SK-N-SH (cell line): Measurements from ENCODE around the gene ABCA3. TPM values are rescaled to one million over a fixed set of nuclear protein-coding genes. Genes with fewer than 3 reads are reported as not detected.

ENCODE experiments used
- CTCF ChIA-PET: fragments of 300-600, 350-600 bp; formaldehyde crosslinking; extraction: SDS; loops from one replicate; lab custom pipeline; 2021; lab: Yijun Ruan, JAX
- POLR2A ChIA-PET: fragments of 350-600 bp; sonication (Branson Sonifier 250); formaldehyde crosslinking; extraction: SDS; loops from one replicate; lab custom pipeline; 2020; ENCODE audit warnings: antibody characterized with exemption, inconsistent platforms; lab: Yijun Ruan, JAX
- DNase-seq: peaks from one replicate; pipeline ENCODE4 v3.0.0; 2012
- H2AFZ ChIP-seq: fragments of 200-600 bp; sonication (generic); 2 replicates; pipeline ENCODE4 v1.8.1; 2016; ENCODE audit warnings: antibody characterized with exemption, mild to moderate bottlenecking, low read depth
- H3F3A ChIP-seq: fragments of 200-600 bp; sonication (generic); replicated peaks from 2 replicates; pipeline ENCODE3; 2016; ENCODE audit warnings: antibody characterized with exemption, mild to moderate bottlenecking; ENCODE audit not compliant: insufficient read depth
- H3K27ac ChIP-seq, 2 experiments: fragments of 200-500 bp in 1 of 2; fragments of 200-600 bp in 1 of 2; sonication (Bioruptor generic) in 1 of 2; sonication (generic), shearing (Covaris generic) in 1 of 2; 2 replicates each; pipeline versions ENCODE4 v1.5.1 to v1.6.1; 2014 to 2016; ENCODE audit warnings: low read depth in 2 of 2, inconsistent platforms in 1 of 2, low read length in 1 of 2, mild to moderate bottlenecking in 1 of 2, mixed read lengths in 1 of 2
- H3K27me3 ChIP-seq: fragments of 200-600 bp; sonication (generic), shearing (Covaris generic); 2 replicates; pipeline ENCODE4 v1.6.1; 2016; ENCODE audit warnings: mixed run types; ENCODE audit not compliant: insufficient read depth
- H3K36me3 ChIP-seq, 2 experiments: fragments of 200-500 bp in 1 of 2; fragments of 200-600 bp in 1 of 2; sonication (Bioruptor generic) in 1 of 2; sonication (generic) in 1 of 2; replicated peaks in 1 of 2; 2 replicates each; pipeline versions ENCODE3 to v1.5.1; 2014 to 2016; ENCODE audit warnings: low read length in 1 of 2, mild to moderate bottlenecking in 1 of 2; ENCODE audit not compliant: insufficient read depth in 2 of 2, control insufficient read depth in 1 of 2
- H3K4me1 ChIP-seq, 2 experiments: fragments of 200-500 bp in 1 of 2; fragments of 200-600 bp in 1 of 2; sonication (Bioruptor generic) in 1 of 2; sonication (generic), shearing (Covaris generic) in 1 of 2; 2 replicates each; pipeline versions ENCODE4 v1.5.1 to v1.6.1; 2014 to 2016; ENCODE audit warnings: low read depth in 1 of 2, low read length in 1 of 2, mixed run types in 1 of 2; ENCODE audit not compliant: insufficient read depth in 2 of 2, control insufficient read depth in 1 of 2
- H3K4me2 ChIP-seq: fragments of 200-600 bp; sonication (generic), shearing (Covaris generic); 2 replicates; pipeline ENCODE4 v1.6.1; 2017; ENCODE audit warnings: mixed run types
- H3K4me3 ChIP-seq, 2 experiments: fragments of 200-500 bp in 1 of 2; fragments of 200-600 bp in 1 of 2; sonication (Bioruptor generic) in 1 of 2; sonication (generic), shearing (Covaris generic) in 1 of 2; 2 replicates each; pipeline versions ENCODE4 v1.5.1 to v1.8.1; 2014 to 2016; ENCODE audit warnings: low read depth in 2 of 2, inconsistent platforms in 1 of 2, low read length in 1 of 2, mild to moderate bottlenecking in 1 of 2, mixed read lengths in 1 of 2, moderate library complexity in 1 of 2
- H3K79me2 ChIP-seq: fragments of 200-600 bp; sonication (generic); 2 replicates; pipeline ENCODE4 v1.8.1; 2017; ENCODE audit warnings: mild to moderate bottlenecking; ENCODE audit not compliant: insufficient read depth
- H3K9ac ChIP-seq: fragments of 200-600 bp; sonication (generic); 2 replicates; pipeline ENCODE4 v1.6.1; 2017; ENCODE audit warnings: mixed run types
- H3K9me2 ChIP-seq: fragments of 200-600 bp; sonication (generic); 2 replicates; pipeline ENCODE4 v1.6.1; 2017; ENCODE audit warnings: mixed run types
- H3K9me3 ChIP-seq: fragments of 200-600 bp; sonication (generic); 2 replicates; pipeline ENCODE4 v1.6.1; 2017; ENCODE audit warnings: mixed run types, mild to moderate bottlenecking, moderate library complexity
- H4K20me1 ChIP-seq: fragments of 200-600 bp; sonication (generic); 2 replicates; pipeline ENCODE4 v1.6.1; 2017; ENCODE audit warnings: mild to moderate bottlenecking, mixed run types; ENCODE audit not compliant: insufficient read depth
- ELF1 ChIP-seq: IDR thresholded peaks from 2 replicates; pipeline ENCODE4 v1.4.0; 2012
- EZH2phosphoT487 ChIP-seq: fragments of 200-600 bp; sonication (generic); IDR thresholded peaks from 2 replicates; pipeline ENCODE4 v1.6.1; 2017; ENCODE audit warnings: low read depth, mixed run types, mild to moderate bottlenecking, antibody characterized with exemption, moderate library complexity, borderline replicate concordance
- FOSL2 ChIP-seq: IDR thresholded peaks from 2 replicates; pipeline ENCODE4 v1.4.0; 2012; ENCODE audit warnings: low read depth, mild to moderate bottlenecking, moderate library complexity, borderline replicate concordance
- FOXM1 ChIP-seq: IDR thresholded peaks from 2 replicates; pipeline ENCODE4 v1.4.0; 2012; ENCODE audit warnings: low read depth, mild to moderate bottlenecking
- MEF2A ChIP-seq: IDR thresholded peaks from 2 replicates; pipeline ENCODE4 v1.4.0; 2012; ENCODE audit warnings: low read depth, borderline replicate concordance
- MXI1 ChIP-seq: IDR thresholded peaks from 2 replicates; pipeline ENCODE4 v1.6.1; 2012; ENCODE audit warnings: mild to moderate bottlenecking, low read depth, low read length, improper control_type of control experiment
- NRF1 ChIP-seq: IDR thresholded peaks from 2 replicates; pipeline ENCODE4 v1.6.1; 2012; ENCODE audit warnings: low read depth, mild to moderate bottlenecking, low read length
- RFX5 ChIP-seq: IDR thresholded peaks from 2 replicates; pipeline ENCODE4 v1.6.1; 2012; ENCODE audit warnings: mild to moderate bottlenecking, improper control_type of control experiment, low read length
- SIN3A ChIP-seq: IDR thresholded peaks from 2 replicates; pipeline ENCODE4 v1.6.1; 2012; ENCODE audit warnings: low read depth, mild to moderate bottlenecking, low read length, moderate library complexity, borderline replicate concordance
- TAF1 ChIP-seq: IDR thresholded peaks from 2 replicates; pipeline ENCODE4 v1.6.1; 2012; ENCODE audit warnings: low read depth, mild to moderate bottlenecking, low read length, moderate library complexity, borderline replicate concordance
- TCF12 ChIP-seq: IDR thresholded peaks from 2 replicates; pipeline ENCODE4 v1.4.0; 2012
- TEAD4 ChIP-seq: IDR thresholded peaks from 2 replicates; pipeline ENCODE4 v1.4.0; 2012; ENCODE audit warnings: mild to moderate bottlenecking, borderline replicate concordance; ENCODE audit not compliant: insufficient read depth
- WGBS: methylation state at CpG from one replicate; pipeline ENCODE4 v1.1.6; 2017; ENCODE audit warnings: low lambda C conversion rate; 5-methylcytosine and 5-hydroxymethylcytosine counted together
- polyA plus RNA-seq, 3 experiments: library from polyadenylated mRNA; depleted of rRNA; stranded (reverse); fragments of >200 nt; gene quantifications; 2 replicates each; pipeline ENCODE4 v1.2.3, GENCODE V29; 2012
- TF ChIP-seq, protein P1 (sequence below): IDR thresholded peaks from 2 replicates; pipeline ENCODE4 v1.4.0; 2012; ENCODE audit warnings: low read depth, borderline replicate concordance
- TF ChIP-seq, protein P2 (sequence below): IDR thresholded peaks from 2 replicates; pipeline ENCODE4 v1.6.1; 2012; ENCODE audit warnings: mild to moderate bottlenecking, low read depth, low read length, moderate library complexity
- TF ChIP-seq, protein P3 (sequence below): IDR thresholded peaks from 2 replicates; pipeline ENCODE4; 2012
- TF ChIP-seq, protein P4 (sequence below): IDR thresholded peaks from 2 replicates; pipeline ENCODE4 v1.4.0; 2012; ENCODE audit warnings: low read depth
- TF ChIP-seq, protein P5 (sequence below): fragments of 150-350 bp; IDR thresholded peaks from 2 replicates; pipeline ENCODE4 v1.6.1; 2017; ENCODE audit warnings: antibody characterized with exemption, low read length, low read depth, borderline replicate concordance
- TF ChIP-seq, protein P6 (sequence below): IDR thresholded peaks from 2 replicates; pipeline ENCODE4 v1.4.0; 2012; ENCODE audit warnings: low read depth, borderline replicate concordance

The ABCA3 gene
- polyA plus RNA-seq, 1 of the 3 experiments (the other 2 are of a cell fraction): 9.9 TPM

DNA sequence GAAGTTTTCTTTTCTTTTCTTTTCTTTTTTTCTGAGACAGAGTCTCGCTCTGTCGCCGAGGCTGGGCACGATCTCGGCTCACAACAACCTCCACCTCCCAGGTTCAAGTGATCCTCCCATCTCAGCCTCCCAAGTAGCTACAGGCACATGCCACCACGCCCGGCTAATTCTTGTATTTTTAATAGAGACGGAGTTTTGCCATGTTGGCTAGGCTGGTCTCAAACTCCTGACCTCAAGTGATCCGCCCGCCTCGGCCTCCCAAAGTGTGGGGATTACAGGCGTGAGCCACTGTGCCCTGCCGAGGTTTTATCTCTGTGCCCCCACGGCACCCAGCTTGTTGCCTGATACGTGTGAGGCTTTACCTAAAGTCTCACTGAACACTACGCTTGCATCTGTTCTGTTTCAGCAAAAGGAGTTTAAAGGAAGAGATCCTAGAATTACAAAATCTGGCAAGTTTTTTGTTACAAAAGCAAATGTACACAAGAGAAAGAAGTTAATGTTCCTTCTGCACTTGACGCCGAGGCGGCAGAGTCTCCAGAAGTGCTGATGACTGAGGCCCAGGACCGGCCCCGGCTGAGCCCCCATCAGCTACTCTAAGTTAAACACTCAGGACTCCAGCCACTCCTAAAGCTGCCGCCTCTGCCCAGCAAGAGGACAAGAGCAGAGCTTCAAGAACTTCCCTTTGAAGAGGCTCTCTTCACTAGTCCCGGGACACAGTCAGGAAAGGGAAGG, 9.2 kb downstream of the ABCA3 start:
- no peak overlapping the region for H3K27ac ChIP-seq
- DNase-seq: no peak

DNA sequence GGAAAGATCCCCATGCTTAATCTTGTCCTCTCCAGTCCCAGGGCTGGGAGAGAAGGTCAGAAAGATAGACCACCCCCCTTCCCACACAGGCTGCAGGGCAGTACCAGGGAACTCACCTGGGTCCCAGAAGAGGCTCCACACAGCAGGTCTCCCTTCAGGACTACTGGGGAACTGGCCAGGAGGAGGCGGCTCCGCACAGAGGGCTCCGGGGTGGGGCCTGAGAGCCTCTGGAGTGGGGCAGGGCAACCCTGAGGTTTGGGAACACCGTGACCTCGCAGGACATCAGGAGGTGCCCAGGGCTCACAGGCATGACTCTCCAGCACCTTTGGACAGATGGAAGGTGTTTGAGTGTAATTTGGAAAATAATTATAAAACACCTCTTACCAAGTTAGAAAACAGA, 11.0 kb downstream of the ABCA3 start:
- no peak overlapping the region for H3K4me2 ChIP-seq
- H3K79me2 ChIP-seq: no peaks in the 10 kb centered on the region
- H3K9me2 ChIP-seq: no peaks in the 10 kb centered on the region
- H3K27ac ChIP-seq: no peak overlapping the region
- 98% methylated on average over 5 of the region's 5 CpGs for WGBS
- no peaks in the 10 kb centered on the region for H3K9me3 ChIP-seq
- H3K9ac ChIP-seq: no peak overlapping the region
- no peaks in the 10 kb centered on the region for H4K20me1 ChIP-seq
- CTCF ChIA-PET: no interaction called here
- H3K27me3 ChIP-seq: no peaks in the 10 kb centered on the region
- no peak for DNase-seq
- POLR2A ChIA-PET: interaction anchor here (0.6 kb wide), 1 partner anchor 49 kb away, joined by 3 read pairs; no protein-coding TSS in a partner anchor
- H3K4me1 ChIP-seq: no peaks in the 10 kb centered on the region
- H3K36me3 ChIP-seq: peaks cover 0 to 20% of the 10 kb centered on the region in 2 experiments
- H3K4me3 ChIP-seq: no peak overlapping the region
- no peak overlapping the region for H2AFZ ChIP-seq
- H3F3A ChIP-seq: no peaks in the 10 kb centered on the region
- TF ChIP-seq, protein P1, sequence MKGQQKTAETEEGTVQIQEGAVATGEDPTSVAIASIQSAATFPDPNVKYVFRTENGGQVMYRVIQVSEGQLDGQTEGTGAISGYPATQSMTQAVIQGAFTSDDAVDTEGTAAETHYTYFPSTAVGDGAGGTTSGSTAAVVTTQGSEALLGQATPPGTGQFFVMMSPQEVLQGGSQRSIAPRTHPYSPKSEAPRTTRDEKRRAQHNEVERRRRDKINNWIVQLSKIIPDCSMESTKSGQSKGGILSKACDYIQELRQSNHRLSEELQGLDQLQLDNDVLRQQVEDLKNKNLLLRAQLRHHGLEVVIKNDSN: no peak
- TF ChIP-seq, protein P2, sequence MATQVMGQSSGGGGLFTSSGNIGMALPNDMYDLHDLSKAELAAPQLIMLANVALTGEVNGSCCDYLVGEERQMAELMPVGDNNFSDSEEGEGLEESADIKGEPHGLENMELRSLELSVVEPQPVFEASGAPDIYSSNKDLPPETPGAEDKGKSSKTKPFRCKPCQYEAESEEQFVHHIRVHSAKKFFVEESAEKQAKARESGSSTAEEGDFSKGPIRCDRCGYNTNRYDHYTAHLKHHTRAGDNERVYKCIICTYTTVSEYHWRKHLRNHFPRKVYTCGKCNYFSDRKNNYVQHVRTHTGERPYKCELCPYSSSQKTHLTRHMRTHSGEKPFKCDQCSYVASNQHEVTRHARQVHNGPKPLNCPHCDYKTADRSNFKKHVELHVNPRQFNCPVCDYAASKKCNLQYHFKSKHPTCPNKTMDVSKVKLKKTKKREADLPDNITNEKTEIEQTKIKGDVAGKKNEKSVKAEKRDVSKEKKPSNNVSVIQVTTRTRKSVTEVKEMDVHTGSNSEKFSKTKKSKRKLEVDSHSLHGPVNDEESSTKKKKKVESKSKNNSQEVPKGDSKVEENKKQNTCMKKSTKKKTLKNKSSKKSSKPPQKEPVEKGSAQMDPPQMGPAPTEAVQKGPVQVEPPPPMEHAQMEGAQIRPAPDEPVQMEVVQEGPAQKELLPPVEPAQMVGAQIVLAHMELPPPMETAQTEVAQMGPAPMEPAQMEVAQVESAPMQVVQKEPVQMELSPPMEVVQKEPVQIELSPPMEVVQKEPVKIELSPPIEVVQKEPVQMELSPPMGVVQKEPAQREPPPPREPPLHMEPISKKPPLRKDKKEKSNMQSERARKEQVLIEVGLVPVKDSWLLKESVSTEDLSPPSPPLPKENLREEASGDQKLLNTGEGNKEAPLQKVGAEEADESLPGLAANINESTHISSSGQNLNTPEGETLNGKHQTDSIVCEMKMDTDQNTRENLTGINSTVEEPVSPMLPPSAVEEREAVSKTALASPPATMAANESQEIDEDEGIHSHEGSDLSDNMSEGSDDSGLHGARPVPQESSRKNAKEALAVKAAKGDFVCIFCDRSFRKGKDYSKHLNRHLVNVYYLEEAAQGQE: no peak
- no peak for TF ChIP-seq TEAD4
- TF ChIP-seq EZH2phosphoT487: no peak
- TF ChIP-seq TAF1: no peak
- TF ChIP-seq TCF12: no peak
- TF ChIP-seq, protein P3, sequence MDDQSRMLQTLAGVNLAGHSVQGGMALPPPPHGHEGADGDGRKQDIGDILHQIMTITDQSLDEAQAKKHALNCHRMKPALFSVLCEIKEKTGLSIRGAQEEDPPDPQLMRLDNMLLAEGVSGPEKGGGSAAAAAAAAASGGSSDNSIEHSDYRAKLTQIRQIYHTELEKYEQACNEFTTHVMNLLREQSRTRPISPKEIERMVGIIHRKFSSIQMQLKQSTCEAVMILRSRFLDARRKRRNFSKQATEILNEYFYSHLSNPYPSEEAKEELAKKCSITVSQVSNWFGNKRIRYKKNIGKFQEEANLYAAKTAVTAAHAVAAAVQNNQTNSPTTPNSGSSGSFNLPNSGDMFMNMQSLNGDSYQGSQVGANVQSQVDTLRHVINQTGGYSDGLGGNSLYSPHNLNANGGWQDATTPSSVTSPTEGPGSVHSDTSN: no peak
- no peak for TF ChIP-seq ELF1
- TF ChIP-seq MEF2A: no peak
- TF ChIP-seq NRF1: no peak
- TF ChIP-seq, protein P4, sequence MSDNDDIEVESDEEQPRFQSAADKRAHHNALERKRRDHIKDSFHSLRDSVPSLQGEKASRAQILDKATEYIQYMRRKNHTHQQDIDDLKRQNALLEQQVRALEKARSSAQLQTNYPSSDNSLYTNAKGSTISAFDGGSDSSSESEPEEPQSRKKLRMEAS: no peak

More for the DNA sequence above, 9.2 kb downstream of the ABCA3 start:
- Histone ChIP-seq H3K9me2 (no peaks in the 10 kb centered on the region), H4K20me1 (no peaks in the 10 kb centered on the region), H3K4me1 (no peaks in the 10 kb centered on the region), H3F3A (peaks cover 3% of the 10 kb centered on the region), H3K27me3 (no peaks in the 10 kb centered on the region), H3K4me2 (no peak overlapping the region), H3K9ac (no peak overlapping the region), H3K4me3 (no peak overlapping the region), H3K79me2 (no peaks in the 10 kb centered on the region), H3K36me3 (peaks cover 0 to 4% of the 10 kb centered on the region in 2 experiments), H2AFZ (no peak overlapping the region), H3K9me3 (no peaks in the 10 kb centered on the region)
- WGBS: 94% methylated on average over 23 of the region's 23 CpGs
- CTCF ChIA-PET: interaction anchor here (2.3 kb wide), 1 partner anchor 9 kb away, joined by 9 read pairs; the partner anchor contains the start of gene ABCA3
- TF ChIP-seq EZH2phosphoT487 (no peak), TAF1 (no peak), SIN3A (no peak), MXI1 (no peak), RFX5 (no peak), NRF1 (no peak), FOXM1 (no peak), FOSL2 (no peak)
- TF ChIP-seq, protein P5, sequence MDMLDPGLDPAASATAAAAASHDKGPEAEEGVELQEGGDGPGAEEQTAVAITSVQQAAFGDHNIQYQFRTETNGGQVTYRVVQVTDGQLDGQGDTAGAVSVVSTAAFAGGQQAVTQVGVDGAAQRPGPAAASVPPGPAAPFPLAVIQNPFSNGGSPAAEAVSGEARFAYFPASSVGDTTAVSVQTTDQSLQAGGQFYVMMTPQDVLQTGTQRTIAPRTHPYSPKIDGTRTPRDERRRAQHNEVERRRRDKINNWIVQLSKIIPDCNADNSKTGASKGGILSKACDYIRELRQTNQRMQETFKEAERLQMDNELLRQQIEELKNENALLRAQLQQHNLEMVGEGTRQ: no peak
- TF ChIP-seq, protein P6, sequence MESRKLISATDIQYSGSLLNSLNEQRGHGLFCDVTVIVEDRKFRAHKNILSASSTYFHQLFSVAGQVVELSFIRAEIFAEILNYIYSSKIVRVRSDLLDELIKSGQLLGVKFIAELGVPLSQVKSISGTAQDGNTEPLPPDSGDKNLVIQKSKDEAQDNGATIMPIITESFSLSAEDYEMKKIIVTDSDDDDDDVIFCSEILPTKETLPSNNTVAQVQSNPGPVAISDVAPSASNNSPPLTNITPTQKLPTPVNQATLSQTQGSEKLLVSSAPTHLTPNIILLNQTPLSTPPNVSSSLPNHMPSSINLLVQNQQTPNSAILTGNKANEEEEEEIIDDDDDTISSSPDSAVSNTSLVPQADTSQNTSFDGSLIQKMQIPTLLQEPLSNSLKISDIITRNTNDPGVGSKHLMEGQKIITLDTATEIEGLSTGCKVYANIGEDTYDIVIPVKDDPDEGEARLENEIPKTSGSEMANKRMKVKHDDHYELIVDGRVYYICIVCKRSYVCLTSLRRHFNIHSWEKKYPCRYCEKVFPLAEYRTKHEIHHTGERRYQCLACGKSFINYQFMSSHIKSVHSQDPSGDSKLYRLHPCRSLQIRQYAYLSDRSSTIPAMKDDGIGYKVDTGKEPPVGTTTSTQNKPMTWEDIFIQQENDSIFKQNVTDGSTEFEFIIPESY: no peak
- POLR2A ChIA-PET: no interaction called here
